GM19193 (cell line): ENCODE data around the gene TIGD6.

Source experiments
- POLR2A ChIP-seq: IDR thresholded peaks from 4 replicates; pipeline ENCODE4 v1.6.1; 2011; ENCODE audit not compliant: insufficient read depth, insufficient read length; ENCODE audit errors: extremely low read depth

The TIGD6 gene

DNA sequence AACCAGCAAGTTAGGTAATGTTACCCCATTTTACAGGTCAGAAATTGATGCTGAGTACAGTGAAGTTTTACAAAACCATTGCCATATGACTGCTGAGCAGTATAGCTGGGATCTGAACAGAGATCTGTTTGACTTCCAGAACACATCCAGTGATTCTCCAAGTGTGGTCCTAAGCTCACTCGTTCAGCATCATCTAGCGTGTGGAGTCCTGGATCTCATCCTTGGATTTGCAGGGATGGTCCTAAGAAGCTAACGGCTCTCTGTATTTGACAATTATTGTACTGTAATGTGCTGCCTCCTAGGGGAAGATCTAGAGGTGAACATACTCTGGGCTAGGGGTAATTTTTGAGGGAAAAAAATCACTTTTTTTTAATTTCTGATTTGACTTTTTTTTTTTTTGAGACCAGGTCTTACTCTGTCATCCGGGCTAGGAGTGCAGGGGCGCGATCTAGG, 38.5 kb downstream of the TIGD6 start:
- no peak for TF ChIP-seq POLR2A

DNA sequence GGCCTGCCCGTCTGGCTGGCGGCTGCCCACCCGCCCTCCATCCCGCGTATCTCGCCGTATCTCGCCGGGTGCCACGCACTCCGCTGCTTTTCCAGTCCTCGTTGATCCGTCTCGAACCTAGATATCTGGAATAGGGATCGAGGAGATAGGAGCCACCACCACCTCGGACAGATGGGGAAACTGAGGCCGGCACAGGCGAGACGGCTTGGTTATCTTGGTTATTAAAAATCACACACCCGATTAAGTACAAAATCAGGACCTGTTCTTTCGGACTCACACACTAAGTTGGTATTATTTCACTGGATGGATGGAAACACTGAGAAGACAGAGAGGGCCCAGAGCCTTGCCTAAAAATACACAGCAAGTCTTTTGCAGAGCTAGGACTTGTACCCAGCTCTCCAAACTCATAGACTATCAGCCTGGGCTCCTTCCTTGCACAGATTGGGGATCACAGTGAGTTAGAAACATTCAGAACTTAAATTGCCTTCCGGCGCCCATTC, 39.2 kb downstream of the TIGD6 start:
- no peak for TF ChIP-seq POLR2A

DNA sequence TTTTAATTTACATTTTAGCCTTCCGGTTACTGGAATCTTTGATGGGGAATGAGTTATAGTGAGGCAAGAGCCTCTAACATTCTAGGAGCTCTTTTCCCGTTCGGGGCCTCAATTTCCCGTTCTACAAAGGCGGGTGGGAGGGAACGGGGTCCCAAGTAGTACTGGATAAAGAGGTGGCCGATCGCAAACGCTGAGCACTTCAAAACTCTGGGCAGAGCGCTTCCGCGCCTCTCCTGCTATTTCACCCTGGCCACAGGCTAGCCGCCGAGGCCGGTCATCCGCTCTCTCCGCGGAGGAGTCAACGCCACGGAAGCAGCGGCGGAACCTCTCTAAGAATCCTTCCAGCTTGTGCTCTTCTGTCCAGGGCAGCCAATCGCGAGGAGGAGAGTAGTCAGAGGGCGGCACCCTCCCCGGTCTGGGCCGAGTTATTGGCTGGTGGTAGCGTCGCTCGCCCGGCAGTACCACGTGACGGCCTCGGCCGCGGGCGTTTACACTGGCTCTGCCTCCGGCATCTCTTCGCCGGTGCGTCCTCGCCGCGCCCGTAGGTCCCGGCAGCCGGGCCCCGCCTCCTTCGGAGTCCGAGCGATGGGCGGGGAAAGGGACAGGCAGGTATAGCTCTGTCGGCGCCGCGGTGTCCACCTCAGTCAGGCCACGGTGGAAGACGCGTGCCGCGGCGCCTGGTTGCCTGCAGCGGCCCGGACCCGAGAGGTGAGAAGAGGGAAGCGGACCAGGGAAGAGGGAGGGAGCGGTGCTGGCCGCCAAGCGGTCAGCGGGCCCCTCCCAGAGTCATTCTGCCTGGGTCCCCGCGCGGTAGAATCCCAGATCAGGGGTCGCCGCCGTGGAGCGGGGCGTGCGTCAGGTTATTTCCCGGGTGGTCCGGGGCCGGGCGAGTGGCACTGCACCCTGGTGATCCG, 39.9 kb downstream of the TIGD6 start, which contains the start of gene SLC26A2:
Gene SLC26A2, plus strand, starts transcription at position 487 of the 914 bp plus-strand sequence. CDS start 16,895 bp downstream, outside the sequence.
- TF ChIP-seq POLR2A = peak; percentile 95

DNA sequence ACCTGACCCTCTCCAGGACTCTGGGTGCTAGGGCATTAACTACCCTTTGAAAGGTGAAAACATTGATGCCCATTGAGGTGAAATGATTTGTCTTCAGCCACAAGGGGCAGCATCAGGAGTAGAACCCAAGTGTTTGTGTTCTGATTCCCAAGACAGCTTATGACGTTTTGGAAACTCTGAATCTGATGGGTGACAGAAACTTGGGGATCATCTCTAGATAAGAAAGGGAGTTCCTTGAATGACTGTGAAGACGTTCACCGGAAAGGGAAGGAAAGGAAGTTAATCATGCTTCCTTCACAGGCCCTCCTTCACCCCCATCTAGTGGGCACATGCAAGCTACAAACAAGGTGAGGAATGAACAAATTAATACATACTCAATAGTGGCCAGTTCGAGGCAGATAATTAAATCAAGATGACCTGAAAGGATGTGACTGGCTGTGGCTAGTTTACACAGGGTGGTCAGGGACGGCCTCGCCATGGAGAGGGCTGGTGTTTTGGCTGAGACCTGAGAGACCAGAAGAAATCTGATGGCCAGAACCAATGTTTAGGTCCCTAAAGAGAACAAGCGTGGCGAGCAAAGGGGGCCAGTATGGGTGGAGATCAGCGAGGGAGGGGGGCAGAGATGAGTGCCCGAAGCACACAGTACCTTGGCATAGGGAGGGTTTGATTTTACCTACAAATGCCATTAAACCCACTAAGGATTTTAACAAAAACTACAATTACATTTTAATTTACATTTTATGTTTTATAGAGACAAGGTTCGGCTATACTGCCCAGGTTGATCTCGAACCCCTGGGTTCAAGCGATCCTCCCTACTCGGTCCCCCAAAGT, 40.8 kb downstream of the TIGD6 start:
- no peak for TF ChIP-seq POLR2A

DNA sequence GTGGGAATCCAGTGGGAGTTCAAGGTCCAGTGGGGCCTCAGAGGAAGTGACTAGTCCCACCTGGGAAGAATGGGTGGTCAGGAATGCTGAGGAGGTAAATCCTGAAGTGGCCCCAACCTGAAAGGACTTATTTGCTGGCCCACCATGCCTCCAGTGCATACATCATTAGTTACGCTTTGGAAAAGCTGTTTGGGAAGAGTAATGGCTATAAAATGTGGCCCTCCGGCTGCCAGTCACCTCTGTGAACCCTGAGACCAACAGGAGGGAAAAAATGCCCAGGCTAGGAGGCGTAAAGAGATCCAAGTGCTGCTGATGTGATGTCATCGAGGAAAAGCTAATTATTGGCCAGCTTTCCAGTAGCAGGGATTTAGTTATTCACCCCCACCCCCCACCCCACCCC, 42.6 kb downstream of the TIGD6 start:
- no peak for TF ChIP-seq POLR2A

DNA sequence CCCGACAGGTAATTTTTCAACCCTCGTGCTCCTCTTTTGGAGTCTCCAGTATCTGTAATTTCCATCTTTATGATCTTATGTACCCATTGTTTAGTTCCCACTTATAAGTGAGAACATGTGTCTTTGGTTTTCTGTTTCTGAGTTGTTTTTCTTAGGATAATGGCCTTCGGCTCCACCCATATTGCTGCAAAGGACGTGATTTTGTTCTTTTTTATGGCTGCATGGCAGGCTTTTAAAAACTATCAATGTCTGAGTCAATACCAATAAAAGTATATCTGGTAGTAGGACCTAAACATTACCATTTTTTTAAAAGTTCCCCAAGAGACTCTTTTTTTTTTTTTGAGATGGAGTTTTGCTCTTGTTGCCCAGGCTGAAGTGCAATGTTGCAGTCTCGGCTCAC, 43.8 kb downstream of the TIGD6 start:
- TF ChIP-seq POLR2A = no peak

DNA sequence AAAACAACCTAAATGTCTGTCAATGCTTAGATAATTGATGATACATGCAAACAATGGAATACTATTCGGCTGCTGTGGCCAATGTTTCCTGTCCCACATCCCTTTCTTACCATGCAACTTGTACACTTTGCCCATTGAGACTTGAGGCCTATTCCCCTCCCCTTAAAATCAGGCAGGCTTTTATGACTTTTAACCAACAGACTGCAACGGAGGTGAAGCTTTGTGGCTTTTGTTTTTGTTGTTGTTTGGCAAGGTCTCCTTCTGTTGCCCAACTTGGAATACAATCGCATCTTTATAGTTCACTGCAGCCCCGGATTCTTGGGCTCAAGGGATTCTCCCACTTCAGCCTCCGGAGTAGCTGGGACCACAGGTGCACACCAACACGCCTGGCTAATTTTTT, 45.7 kb downstream of the TIGD6 start:
- TF ChIP-seq POLR2A = no peak

DNA sequence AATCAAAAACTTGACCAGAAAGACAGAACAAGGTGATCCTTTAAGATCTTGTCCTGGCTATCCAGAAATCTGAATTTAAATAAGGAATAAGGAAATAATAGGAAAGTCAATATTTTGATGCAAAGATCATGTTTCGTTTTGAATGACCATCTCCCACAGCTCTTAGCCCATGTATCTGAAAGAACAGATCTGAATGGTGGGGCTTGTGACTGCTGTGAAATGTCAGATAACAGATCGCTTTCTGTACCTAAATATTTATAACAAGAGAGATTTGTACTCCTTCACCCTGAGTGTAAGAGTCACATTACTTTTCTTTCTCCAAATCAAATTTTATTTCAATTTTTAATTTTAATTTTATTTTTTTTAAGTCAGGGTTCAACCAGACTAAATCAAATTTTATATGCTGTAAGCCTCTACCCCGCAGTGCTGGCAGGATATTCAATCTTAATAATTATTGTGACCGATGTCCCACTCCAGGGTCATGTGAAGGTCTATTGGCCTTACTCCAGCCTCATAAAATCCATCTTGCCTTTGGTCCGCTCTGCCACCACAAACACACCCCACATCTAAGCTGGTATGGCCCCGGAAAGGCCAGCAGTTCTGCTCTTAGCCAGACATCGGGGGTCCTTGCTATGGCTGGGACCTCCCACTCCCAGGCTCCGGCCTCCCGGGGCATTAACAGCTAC, 46.9 kb downstream of the TIGD6 start:
- no peak for TF ChIP-seq POLR2A

DNA sequence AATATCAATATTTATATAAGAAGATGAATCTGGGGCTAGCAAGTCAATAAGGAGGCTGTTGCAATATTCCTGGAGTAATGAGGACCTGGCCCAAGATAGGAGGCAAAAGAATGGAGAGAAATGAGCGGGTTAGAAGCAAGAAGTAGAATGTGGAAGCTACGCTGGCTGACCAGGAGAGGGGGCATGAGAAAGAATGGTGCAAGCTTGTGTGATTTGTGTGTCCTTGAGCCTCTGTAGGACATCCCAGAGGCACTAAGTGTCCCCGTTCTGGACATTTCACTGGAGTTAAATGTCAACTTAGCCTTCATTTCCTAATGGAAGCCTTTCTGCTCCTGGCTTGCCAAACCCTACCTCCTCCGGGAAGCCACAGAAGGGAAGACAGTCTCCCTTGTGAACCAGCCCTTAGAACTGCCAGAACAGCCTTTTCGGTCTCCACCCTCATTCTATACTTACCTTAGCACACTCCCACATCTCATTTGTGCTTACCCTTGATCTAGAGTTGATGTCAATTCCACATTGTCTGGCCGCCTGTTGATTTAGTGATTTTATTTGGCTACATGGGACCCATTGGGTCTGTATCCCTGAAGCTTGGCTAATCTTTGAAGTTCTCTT, 49.2 kb downstream of the TIGD6 start:
- TF ChIP-seq POLR2A = no peak

DNA sequence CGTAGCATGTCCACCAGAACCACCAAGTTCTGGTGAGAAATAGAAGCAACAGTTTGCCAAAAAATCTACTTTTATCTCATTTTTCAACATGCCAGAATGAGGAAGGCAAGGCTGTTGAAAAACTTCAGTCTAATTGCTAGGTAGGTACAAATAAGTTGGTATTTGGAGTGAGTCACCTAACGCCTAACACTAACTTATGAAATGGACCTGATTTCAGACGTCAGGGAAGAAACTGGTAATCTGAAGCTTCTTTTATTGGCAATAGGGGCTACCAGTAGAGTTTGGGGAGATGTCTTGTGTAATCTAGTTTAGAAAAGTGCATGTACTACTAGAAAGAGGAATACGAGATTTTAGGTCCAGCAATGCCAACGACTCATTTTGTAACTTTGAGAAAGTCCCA, 51.5 kb downstream of the TIGD6 start:
- TF ChIP-seq POLR2A = no peak

DNA sequence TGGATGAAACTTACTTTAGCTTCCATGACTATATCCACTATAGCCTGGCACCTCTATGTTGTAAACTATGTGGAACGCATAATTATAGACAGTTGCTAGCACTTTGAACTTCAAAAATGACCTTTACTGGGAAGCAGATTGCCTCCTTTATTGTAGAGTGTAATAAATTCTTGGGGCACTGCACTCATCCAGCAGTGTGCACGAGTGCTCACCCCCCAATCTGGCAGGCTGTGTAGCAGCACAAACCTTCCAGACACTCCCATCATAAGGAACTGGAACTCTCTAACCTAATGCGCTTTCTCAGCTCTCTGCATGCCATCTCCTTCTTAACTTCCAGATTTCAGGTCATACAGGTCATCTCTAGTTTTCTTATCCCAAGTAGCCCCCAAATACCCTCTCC, 54.3 kb downstream of the TIGD6 start:
- TF ChIP-seq POLR2A = no peak

DNA sequence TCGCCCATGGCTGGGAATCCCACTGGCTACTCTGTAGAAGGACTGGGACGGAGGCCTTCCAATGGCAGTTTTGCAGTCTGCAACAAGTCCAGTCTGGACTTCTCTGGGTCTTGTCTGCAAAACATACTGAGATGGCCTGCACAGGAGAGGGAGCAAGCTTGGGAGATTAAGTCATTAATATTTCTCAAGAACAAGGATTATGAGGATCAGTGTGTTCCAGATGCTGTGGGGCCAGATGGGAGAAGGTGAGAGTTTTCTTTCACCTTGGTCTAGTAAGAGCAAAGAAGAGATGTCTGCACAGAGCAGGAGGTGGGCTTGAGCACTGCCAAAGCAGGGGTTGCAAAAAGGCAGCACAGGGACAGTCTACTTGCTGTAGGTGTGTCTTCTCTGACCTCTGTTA, 55.8 kb downstream of the TIGD6 start, which contains the start of gene PDE6A:
Gene PDE6A, minus strand, starts transcription at position 128 of the 400 bp plus-strand sequence. Its CDS starts 120 bp downstream, at position 8.
- TF ChIP-seq POLR2A = no peak
